HL-60/S4 (cell line): Measurements from ENCODE around the gene DTX4.
"Not testable (repeated sequence)": the region's sequence is repeated elsewhere in the genome, so short reads cannot be mapped to it uniquely, and the experiment has no call there.

ENCODE experiments used
- in situ Hi-C: fragments of 300-500 bp; cut with MboI; formaldehyde crosslinking; loops from 2 replicates; pipeline ENCODE4 v1.14.3; 2022; ENCODE audit warnings: low sequenced_read_pairs

Gene DTX4

DNA sequence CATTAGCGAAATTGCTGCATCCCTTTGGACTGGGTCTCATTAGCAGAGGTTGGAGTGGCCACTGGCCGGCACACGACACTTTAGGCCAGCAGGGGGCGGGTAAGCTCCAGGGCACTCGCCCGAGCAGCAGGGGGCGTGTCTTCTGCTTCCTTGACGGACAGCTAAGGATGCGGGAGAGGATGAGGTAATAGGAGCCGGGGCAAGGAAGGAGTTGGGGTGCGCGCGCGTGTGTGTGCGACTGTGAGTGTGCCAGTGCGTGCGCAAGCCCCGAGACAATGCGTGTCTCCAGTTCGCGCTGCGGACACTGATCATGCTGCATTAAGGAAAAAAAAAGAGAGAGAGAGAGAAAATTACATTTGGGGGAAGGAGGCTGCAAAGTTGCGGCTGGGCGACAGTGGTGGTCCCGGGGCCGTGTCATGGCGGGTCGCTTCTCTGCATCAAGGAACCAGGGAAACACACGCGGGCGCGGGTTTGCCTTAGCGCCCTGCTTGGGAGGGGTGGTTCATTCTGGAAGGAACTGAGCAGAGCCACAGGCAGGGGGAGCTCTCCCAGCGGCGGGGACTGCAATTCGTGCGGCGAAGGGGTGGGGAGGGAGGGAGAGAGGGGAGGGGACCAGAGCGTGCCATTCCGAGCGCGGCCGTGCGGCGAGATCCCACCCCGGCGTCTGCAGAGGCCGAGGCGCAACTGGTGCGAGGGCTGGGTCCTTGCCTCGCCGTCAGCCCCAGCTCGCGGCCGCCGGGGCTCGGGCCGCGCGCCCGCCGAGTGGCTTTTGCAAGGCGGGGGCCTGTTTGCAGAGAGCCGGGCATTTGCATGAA lies at the start of gene DTX4:
Gene DTX4 (plus strand): TSS at position 625 of the 815 bp plus-strand sequence. CDS start 464 bp downstream, outside the sequence.
- in situ Hi-C loops: no loop called here

DNA sequence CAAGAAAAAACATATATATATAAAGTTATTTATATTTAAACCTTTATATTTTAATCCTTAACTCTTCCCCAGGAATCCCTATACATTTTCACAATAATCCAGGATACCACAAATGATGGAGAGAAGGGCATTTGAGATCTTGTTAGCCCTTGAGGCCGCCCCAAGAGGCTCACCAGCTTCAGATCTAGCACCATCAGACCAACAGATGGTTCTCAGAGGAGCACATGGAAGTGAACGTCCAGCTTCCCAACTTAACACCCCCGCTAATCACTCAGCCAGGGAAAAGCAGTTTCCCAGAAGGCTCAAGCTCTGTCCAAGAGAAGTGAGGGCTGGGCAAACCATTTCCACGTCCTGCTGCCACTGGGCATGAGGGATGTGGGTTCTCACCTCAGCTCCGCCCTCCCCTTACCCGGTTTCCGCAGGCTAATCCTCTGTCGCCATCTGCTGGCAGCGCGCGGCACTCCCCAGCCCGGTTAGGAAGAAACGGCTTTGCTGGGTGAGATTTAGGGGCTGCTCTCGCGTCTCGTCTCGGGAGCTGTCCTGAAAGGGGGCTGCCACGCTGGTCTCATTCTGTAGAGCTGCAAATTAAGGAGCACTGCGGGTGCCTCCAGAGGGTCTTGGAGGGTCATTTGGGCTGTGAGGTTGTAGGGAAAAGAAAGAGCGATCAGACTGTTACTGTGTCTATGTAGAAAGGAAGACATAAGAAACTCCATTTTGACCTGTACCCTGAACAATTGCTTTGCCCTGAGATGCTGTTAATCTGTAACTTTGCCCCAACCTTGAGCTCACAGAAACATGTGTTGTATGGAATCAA lies 36.1 kb upstream of the DTX4 start:
- in situ Hi-C loops: no loop called here

DNA sequence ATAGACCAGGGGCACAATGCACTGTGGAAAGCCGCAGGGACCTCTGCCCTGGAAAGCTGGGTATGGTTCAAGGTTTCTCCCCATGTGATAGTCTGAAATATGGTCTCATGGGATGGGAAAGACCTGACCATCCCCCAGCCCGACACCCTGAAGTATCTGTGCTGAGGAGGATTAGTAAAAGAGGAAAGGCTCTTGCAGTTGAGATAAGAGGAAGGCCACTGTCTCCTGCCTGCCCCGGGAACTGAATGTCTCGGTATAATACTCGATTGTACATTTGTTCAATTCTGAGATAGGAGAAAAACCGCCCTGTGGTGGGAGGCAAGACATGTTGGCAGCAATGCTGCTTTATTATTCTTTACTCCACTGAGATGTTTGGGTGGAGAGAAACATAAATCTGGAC lies 35.4 kb upstream of the DTX4 start:
- in situ Hi-C loops: not testable (repeated sequence)

DNA sequence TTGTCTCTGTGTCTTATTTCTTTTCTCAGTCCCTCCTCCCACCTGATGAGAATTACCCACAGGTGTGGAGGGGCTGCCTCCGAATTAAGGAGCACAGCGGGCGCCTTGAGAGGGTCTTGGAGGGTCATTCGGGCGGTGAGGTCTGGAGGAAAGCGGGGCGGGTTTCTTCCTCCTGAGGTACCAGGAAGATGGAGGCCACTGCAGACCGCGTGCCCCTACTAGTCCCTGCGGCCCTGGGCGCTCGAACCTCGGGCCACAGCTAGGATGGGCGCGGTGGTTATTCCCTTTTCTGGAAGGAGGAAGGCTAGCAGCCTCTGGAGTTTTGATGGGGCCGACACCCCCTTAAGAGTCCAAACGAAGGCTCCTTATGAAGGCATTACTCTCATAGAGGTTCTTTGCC lies 34.7 kb upstream of the DTX4 start:
- in situ Hi-C loops: no loop called here

DNA sequence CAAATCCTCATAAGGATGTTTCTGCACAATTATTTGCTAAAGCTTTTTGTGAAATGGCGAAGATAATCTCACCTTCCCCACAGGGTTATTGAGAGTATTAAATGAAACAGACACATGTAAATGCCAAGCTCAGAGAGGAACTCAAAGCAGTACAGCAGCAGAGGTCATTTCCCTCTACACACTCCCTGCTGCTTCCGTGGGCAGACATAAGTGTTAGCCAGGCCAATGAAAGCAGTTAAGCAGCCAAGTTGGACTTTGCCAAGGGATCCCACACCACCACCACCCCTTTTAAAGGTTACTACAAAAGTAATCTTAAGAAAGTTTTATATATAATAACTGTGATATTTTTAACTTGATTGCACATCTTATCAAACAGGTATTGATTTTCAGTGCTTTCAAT lies 33.3 kb upstream of the DTX4 start:
- in situ Hi-C loops: no loop called here

DNA sequence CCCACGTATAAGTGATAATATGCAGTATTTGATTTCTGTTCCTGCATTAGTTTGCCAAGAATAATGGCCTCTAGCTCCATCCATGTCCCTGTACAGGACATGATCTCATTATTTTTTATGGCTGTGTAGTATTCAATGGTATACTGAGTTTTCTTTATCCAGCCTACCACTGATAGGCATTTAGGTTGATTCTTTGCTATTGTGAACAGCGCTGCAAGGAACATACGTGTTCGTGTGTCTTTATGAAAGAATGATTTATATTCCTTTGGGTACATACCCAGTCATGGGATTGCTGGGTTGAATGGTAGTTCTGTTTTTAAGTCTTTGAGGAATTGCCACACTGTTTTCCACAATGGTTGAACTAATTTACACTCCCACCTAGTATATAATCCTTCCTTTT lies 30.7 kb upstream of the DTX4 start:
- in situ Hi-C loops: no loop called here

DNA sequence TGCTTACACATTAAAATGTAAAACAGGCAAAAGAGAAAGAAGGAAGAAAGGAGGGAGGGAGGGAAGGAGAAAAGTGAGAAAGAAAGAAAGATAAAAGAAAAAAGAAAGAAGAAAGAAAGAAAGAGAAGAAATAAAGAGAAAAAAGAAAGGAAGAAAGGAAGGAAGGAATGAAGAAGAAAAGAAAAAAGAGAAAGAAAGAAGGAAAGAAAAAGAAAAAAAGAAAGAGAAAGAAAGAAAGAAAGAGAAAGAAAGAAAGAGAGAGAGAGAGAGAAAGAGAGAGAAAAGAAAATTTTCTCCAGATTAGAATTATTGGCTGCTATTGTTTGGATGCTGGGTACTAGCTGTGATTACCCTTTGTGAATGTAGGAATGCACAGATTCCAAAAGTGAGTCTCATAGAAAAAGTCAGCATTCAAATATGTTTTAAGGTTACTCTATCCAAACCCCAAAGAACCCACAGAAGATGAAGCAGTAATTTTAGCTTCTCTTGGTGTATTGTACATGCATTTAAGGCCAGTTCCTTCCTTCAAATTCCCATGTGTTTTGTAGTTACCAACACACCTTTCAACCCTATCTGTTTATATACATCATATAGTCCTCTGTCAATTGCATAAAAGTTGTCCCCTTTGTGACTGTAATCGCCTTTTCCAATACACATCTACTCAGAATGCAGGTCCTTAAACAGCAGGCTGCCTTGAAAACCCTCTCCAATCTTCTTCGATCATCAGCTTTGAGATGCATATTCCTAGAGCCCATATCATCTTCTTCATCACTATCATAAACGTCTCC lies 30.1 kb upstream of the DTX4 start:
- in situ Hi-C loops: no loop called here

DNA sequence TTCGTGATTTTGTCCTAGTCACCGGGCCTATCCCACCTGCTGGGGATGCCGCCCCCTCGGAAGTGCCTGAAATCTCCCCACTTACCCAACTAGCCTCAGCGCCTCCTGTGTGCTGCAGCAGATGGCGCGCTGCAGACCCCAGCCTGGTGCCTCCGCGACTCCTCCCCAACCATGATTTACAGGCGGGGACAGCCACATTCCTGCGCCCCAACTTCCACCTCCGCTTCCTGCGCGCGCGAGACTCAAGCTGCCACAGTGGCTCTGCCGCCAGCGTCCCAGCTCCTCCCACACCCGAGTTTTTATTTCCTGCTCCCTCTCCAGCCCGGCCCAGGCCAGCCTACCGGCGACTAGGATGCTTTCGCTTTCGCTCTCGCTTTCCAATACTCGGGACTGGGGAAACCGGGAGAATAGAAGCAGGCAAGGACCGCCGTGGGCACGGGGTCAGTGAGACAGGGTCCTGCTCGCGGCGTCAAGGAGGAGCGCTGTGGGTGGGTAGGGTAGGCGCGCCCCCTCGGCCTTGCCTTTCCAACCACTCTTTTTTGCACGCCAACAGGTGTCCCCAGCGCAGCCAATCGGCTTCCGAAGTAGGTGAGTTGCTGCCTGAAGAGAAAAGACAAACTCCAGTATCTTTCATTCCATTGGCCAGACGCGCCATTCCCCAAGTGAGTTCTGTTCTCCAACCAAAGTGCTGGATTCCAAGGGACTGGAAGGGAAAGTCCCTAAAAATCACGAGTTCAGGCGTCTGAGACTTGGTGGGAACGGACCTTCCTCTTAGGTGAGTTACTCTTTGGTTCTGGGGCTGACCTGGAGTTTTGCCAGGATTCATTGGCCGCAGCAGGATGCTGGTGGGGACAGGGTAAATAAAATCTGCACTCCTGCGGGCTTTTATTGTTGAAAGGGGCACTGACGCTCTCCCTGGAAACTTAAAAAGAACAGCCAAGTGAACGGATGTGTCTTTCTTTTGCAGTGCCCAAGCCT lies 29.1 kb upstream of the DTX4 start, which contains the start of gene FAM111A:
Gene FAM111A (plus strand): TSS at position 327 of the 978 bp plus-strand sequence. CDS start 6,017 bp downstream, outside the sequence.
- in situ Hi-C loops: no loop called here

DNA sequence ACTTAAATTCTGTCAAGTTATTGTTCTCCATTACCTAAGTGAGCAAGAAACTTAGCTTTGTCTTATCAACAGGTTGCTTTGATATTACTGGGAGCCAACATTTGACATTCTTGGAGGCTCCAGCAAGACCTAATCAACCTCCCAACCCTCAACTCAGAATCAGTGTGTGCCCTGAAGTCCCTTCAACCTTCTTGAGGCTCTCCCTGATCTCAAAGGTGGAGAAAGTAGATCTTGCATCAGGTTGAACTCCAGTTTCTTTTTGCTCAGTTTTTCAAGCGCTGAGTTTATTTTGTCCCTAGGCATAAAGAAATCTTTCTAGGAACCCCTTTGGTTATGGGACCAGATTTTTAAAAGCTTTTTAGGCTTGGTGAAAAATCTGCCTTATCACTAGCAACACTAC lies 27.8 kb upstream of the DTX4 start:
- in situ Hi-C loops: no loop called here

DNA sequence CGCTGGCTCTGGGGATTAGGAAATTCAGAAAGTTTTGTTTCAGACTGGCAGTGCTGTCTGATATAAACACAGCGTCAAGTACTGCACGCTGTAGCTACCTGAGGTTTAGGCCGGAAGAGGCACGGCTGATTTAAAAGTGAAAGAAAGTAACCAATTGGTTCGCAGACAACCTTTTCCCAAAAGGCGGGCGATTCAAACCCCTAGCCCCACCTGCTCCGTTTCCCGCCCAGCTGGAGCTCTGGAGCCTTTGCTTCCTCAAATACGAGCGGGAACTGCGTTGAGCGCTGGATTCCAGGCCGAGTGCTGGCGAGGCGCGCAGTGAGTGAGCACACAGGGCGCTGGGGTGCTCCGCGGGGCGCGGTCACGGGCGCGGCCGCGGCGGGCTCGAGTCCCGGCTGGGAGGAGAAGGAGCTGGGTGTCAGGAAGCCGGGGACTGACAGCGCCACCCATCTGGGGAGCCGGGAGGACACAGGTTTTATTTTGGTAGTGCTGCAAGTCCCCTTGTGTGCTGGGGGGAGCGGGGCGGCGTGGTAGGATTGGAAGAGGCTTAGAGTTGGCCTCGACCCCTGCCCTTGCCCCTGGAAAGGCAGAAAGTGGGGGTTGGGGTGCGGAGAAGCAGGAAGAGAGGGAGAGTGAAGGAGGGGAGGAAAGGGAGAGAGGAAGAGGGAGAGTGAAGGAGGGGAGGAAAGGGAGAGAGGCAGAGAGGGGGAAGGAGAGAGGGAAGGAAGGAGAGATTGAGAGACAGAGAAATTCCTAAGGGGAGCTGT lies 27.2 kb upstream of the DTX4 start:
- in situ Hi-C loops: no loop called here

DNA sequence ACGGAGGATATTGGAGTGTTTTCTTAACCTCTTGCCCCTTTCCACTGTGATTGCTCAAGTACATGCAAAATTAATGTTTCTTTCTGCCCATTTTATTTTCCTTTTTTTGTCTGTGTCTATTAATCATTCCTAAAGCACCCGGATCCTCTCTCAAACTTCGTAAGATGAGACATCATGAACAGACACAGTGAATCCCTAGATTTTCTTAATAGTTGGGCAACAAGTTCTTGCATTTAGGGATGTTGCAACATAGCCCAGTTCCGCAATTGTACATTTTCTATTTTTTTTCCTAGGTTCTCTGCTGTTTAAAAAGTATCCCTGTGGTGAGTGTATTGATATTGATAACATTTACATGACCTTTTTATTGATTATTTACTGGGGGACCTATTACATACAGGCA lies 26.4 kb upstream of the DTX4 start:
- in situ Hi-C loops: no loop called here

DNA sequence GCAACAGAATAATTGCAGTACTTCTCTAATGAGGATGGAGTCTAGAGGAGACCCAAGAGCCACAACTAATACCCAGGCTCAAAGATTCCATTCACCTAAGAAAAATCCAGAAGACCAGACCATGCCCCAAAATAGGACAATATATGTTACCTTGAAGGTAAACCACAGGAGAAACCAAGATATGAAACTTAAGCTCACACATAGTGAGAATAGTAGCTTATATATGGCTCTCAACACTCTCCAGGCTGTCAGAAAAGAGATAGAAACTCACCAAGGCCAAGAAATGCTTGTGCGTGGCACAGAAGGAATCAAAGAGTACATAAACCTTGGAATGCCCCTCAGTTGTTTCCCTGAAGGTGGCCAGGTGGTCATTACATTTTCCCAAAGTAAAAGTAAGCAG lies 20.2 kb upstream of the DTX4 start:
- in situ Hi-C loops: no loop called here

DNA sequence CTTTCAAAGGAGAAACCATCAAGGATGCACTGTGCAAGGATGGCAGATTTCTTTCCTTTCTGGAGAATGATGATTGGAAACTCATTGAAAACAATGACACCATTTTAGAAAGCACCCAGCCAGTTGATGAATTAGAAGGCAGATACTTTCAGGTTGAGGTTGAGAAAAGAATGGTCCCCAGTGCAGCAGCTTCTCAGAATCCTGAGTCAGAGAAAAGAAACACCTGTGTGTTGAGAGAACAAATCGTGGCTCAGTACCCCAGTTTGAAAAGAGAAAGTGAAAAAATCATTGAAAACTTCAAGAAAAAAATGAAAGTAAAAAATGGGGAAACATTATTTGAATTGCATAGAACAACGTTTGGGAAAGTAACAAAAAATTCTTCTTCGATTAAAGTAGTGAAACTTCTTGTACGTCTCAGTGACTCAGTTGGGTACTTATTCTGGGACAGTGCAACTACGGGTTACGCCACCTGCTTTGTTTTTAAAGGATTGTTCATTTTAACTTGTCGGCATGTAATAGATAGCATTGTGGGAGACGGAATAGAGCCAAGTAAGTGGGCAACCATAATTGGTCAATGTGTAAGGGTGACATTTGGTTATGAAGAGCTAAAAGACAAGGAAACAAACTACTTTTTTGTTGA lies 19.5 kb upstream of the DTX4 start:
- in situ Hi-C loops: no loop called here

DNA sequence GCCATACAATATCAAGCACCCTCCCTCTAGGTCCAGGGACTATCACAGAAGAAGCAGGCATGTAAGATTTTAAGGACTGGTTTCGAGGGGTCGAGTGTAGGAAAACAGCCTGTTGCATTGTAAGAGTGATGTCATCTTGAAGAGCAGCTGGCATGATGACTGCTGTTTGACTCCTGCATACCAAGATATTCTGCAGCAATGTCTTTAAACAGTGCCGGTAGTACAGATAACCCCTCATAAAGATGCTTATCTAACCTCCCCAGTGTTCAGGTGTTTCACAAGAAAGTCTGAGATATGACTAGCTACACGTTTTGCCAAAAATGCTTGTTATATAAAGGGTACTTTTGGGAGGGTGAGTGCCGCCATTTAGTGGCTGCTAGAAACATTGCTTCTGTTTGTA lies 17.3 kb upstream of the DTX4 start:
- in situ Hi-C loops: no loop called here

DNA sequence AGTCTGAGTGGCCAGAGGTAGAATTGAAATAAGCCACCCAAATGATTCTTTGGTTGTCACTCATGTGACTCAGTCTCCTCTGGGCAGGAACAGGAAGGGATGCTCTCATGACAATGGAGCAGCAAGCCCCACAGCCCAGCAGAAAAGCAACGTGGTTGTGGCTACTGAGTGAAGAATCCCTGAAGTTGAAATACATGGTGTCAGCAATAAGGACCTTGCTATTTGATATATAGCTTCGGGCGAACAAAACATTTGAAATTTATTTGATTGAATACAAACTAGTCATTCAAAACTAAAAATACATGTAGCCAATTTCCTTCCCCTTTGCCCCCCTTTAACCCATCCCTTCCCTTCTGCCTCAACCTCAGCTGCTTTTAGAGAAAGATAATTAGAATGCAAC lies 14.5 kb upstream of the DTX4 start:
- in situ Hi-C loops: no loop called here

DNA sequence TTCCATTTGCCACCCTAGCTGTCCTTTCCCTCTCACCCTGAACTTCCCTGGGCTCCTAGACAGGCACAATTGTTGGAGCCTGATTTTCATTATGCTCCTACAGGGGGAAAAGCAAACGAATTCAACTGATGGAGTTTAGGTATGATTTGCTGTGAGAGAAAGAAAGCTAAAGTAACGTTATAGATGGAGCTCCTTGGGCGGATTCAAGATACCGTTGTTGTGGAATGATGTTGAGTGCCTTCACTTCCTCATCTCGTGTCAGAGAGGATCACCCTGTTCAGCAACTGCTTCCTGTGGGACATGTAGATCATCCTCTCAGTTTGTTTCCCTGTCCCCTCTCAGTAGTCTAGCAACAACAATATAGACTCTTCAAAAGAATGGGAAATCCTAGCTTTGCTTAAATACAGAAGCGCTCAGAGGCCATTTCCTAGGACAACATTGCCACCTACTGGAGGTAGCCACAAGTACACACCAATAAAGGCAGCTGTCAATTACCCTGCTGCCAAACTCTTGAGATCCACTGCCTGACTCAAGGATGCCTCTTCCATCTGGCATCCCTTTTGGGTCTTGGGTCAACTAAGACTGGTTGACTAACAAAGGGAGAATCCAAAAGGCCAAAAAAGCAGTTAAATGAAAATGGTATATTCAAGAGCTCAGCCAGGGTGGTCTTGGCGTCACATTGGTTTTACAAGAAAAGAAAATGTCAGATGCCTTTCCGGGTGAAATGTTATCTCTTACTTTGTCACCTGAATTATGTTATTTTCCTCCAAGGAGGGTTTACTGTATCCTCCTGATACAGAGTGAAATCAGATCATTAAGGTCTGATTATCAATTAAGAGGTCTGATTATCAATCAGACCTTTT lies 13.5 kb upstream of the DTX4 start:
- in situ Hi-C loops: no loop called here

DNA sequence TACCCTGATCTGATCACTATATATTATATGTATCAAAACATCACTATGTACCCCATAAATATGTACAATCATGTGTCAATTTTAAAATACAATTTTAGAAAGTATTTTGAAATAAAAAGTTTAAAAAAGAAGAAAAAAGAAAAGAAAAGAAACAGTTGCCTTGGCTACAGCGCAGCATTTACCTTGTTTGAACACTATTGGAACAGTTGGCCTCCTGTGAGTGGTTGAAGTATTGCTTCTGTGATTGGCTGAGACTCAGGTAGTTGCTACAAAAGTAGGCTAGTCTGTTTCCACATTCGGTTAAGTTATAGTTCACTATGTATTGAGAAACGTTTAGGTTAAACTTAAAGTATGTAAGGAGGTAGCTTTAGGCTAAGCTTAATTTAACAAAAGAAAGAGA lies 7.9 kb upstream of the DTX4 start:
- in situ Hi-C loops: loop anchor here (10.0 kb wide), 1 partner anchor 261 kb away; the partner anchor contains the start of gene OR5A2
